Measurements from ENCODE around the gene DZIP1L. TPM values are rescaled to one million over a fixed set of nuclear protein-coding genes. Genes with fewer than 3 reads are reported as not detected.
"Not testable (repeated sequence)": the region's sequence is repeated elsewhere in the genome, so short reads cannot be mapped to it uniquely, and the experiment has no call there.

The DZIP1L gene
- total RNA-seq, 1 donor from 2014 or later, result 26.6 TPM

- Mint-ChIP-seq H3K27me3 (ENCODE audit: low read depth) (no peaks in the 10 kb centered on the region), H3K4me3 (peak overlapping the region; percentile 61), H3K36me3 (ENCODE audit: low read depth) (peaks cover 7% of the 10 kb centered on the region), H3K4me1 (peaks cover 30% of the 10 kb centered on the region), H3K27ac (ENCODE audit: unreplicated experiment) (no peak overlapping the region), H3K9me3 (no peaks in the 10 kb centered on the region)
- no peak for DNase-seq (ENCODE audit: low read depth, low spot score)
- no peak for TF ChIP-seq CTCF (conservative IDR thresholded peaks at IDR 0.05)
Measured at GRCh38 chr3:138112362-138112761, 3.0 kb downstream of the DZIP1L start.

DNA sequence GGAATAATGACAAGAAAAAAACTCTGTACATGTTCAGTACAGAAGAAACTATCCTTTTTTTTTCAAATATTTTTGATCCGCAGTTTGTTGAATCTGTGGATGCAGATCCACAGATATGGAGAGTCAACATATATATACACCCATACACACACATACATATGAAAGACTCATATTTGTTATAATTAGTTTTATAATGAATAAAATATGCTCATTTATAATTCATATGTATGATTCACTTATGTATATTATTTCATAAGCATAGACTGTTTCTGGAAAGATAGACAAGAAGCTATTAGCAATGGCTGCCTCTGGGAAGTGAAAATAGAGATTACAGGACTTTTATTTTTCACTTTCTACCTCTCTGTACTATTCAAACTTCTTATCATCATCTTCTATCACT, 9.8 kb downstream of the DZIP1L start:
- Mint-ChIP-seq H3K4me3 (no peak overlapping the region), H3K27ac (ENCODE audit: unreplicated experiment) (no peak overlapping the region), H3K27me3 (ENCODE audit: low read depth) (no peaks in the 10 kb centered on the region), H3K4me1 (no peaks in the 10 kb centered on the region), H3K36me3 (ENCODE audit: low read depth) (peaks cover 12% of the 10 kb centered on the region), H3K9me3 (no peaks in the 10 kb centered on the region)
- TF ChIP-seq CTCF (conservative IDR thresholded peaks at IDR 0.05), result no peak
- no peak for DNase-seq (ENCODE audit: low read depth, low spot score)

DNA sequence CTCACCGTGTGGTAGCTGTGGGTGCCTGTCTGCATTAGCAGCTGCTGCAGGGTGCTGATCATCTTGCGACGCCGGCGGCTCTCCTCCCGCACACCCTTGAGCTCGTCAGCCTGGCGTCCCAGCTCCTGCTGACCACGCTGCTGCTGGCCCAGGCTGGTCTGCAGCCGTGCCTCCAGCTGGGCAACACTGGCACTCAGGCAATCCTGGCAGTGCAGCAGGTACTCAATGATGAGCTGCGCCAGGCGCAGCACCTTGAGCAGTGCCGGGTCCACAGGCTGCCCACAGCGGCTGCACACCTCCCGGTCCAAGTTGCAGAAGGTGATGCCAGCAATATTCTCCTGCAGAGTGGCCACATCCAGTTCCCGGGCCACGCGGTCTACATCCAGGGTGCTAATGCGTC, 11.9 kb downstream of the DZIP1L start:
- no peak for TF ChIP-seq CTCF (conservative IDR thresholded peaks at IDR 0.05)
- H3K27ac Mint-ChIP-seq (ENCODE audit: unreplicated experiment), result no peak overlapping the region

DNA sequence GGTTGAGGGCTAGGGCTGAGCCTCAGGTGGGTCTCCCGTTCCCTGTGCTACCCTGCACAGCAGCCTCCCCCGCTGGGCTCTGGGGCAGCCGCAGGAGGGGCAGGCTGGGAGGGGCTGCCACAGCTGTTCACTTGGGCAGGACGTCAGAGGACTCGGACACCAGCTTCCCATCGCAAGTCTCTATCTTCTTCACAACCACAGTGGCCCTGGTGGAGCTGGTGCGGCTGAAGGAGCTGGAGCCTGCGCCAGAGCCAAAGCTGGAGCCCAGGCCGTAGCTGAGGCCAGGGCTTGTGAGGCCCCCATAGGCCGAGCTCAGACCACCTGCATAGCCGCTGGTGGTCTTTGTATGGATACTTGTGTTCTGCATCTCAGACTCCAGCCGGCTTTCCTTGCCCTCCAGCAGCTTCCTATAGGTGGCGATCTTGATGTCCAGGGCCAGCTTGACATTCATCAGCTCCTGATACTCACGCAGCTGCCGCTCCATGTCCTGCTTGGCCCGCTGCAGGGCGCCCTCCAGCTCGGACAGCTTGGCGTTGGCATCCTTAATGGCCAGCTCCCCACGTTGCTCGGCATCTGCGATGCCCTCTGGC, 14.0 kb downstream of the DZIP1L start:
- H3K9me3 Mint-ChIP-seq; H3K4me1 Mint-ChIP-seq; DNase-seq (ENCODE audit: low read depth, low spot score); H3K27me3 Mint-ChIP-seq (ENCODE audit: low read depth); H3K4me3 Mint-ChIP-seq: not testable (repeated sequence)
- peak overlapping the region; percentile 67 for H3K27ac Mint-ChIP-seq (ENCODE audit: unreplicated experiment)
- TF ChIP-seq CTCF (conservative IDR thresholded peaks at IDR 0.05), result peak; percentile 26
- H3K36me3 Mint-ChIP-seq (ENCODE audit: low read depth), result peaks cover 11% of the 10 kb centered on the region

More for the DNA sequence above, 11.9 kb downstream of the DZIP1L start:
- H3K4me3 Mint-ChIP-seq, result no peak overlapping the region
- no peaks in the 10 kb centered on the region for H3K27me3 Mint-ChIP-seq (ENCODE audit: low read depth)
- peaks cover 14% of the 10 kb centered on the region for H3K36me3 Mint-ChIP-seq (ENCODE audit: low read depth)
- no peak for DNase-seq (ENCODE audit: low read depth, low spot score)
- no peaks in the 10 kb centered on the region for H3K4me1 Mint-ChIP-seq
- no peaks in the 10 kb centered on the region for H3K9me3 Mint-ChIP-seq

DNA sequence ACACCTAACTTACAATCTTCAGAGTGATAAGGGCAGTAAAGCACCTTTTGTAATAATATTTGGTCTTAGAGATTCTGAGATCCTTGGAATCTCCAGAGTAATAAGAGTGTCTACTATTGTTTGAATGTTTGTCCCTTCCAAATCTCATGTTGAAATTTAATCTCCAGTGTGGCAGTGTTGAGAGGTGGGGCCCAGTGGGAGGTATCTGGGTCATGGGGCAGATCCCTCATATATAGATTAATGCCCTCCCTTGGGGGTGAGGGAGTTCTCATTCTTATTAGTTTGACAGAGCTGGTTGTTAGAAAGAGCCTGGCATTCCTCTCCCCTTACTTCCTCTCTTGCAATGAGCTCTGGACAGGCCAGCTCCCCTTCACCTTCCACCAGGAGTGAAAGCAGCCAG, 16.0 kb downstream of the DZIP1L start:
- Mint-ChIP-seq H3K27me3 (ENCODE audit: low read depth) (no peaks in the 10 kb centered on the region), H3K36me3 (ENCODE audit: low read depth) (peaks cover 18% of the 10 kb centered on the region), H3K27ac (ENCODE audit: unreplicated experiment) (peak overlapping the region; percentile 21), H3K9me3 (no peaks in the 10 kb centered on the region), H3K4me3 (no peak overlapping the region), H3K4me1 (no peaks in the 10 kb centered on the region)
- DNase-seq (ENCODE audit: low read depth, low spot score), result no peak
- TF ChIP-seq CTCF (conservative IDR thresholded peaks at IDR 0.05), result no peak

All from neural crest cell (in vitro differentiated cells).